Type B pancreatic cell (in vitro differentiated cells): ENCODE results near the gene CDH20. TPM values are rescaled to one million over a fixed set of nuclear protein-coding genes. Genes with fewer than 3 reads are reported as not detected.

Experiments
- DNase-seq: peaks from one replicate; pipeline ENCODE4 v3.0.0; 2021; ENCODE audit warnings: mixed read lengths; ENCODE audit not compliant: unreplicated experiment; ENCODE audit errors: extremely low spot score
- H3K27ac Mint-ChIP-seq: 2 replicates; pipeline ENCODE4 v1.8.0; 2021; ENCODE audit warnings: mild to moderate bottlenecking, mixed read lengths
- H3K27me3 Mint-ChIP-seq: 2 replicates; pipeline ENCODE4 v1.8.0; 2021; ENCODE audit warnings: mixed read lengths
- H3K36me3 Mint-ChIP-seq: 2 replicates; pipeline ENCODE4 v1.8.0; 2021; ENCODE audit warnings: mixed read lengths
- H3K4me1 Mint-ChIP-seq: one replicate; pipeline ENCODE4 v1.8.0; 2021; ENCODE audit warnings: mixed read lengths; ENCODE audit not compliant: unreplicated experiment
- H3K4me3 Mint-ChIP-seq: 2 replicates; pipeline ENCODE4 v1.8.0; 2021; ENCODE audit warnings: mild to moderate bottlenecking, mixed read lengths
- H3K9me3 Mint-ChIP-seq: 2 replicates; pipeline ENCODE4 v1.8.0; 2021; ENCODE audit warnings: mixed read lengths
- CTCF ChIP-seq: fragments of 200-600 bp; sonication (generic); conservative IDR thresholded peaks from 2 replicates; pipeline ENCODE4 v1.5.0; 2021; ENCODE audit warnings: antibody characterized with exemption, mild to moderate bottlenecking
- total RNA-seq: library from RNA; stranded (reverse); gene quantifications from 2 replicates; pipeline ENCODE4 v1.2.1, GENCODE V29; 2021; ENCODE audit warnings: low replicate concordance

The CDH20 gene
- total RNA-seq, 1 donor from 2014 or later = 1.6 TPM

GRCh38 chr18:61597316-61597715 lies 264.1 kb downstream of the CDH20 start:
- no peak overlapping the region for H3K27ac Mint-ChIP-seq
- no peak overlapping the region for H3K4me3 Mint-ChIP-seq
- H3K9me3 Mint-ChIP-seq = peaks cover 12% of the 10 kb centered on the region
- H3K27me3 Mint-ChIP-seq = peaks cover 8% of the 10 kb centered on the region
- no peak for TF ChIP-seq CTCF
- H3K4me1 Mint-ChIP-seq = peaks cover 15% of the 10 kb centered on the region
- no peak for DNase-seq
- H3K36me3 Mint-ChIP-seq = no peaks in the 10 kb centered on the region

GRCh38 chr18:61600422-61600821 lies 267.2 kb downstream of the CDH20 start:
- H3K27me3 Mint-ChIP-seq = peaks cover 12% of the 10 kb centered on the region
- no peak for DNase-seq
- H3K9me3 Mint-ChIP-seq = peaks cover 8% of the 10 kb centered on the region
- no peak overlapping the region for H3K27ac Mint-ChIP-seq
- TF ChIP-seq CTCF = no peak
- H3K4me1 Mint-ChIP-seq = peaks cover 19% of the 10 kb centered on the region
- no peaks in the 10 kb centered on the region for H3K36me3 Mint-ChIP-seq
- H3K4me3 Mint-ChIP-seq = no peak overlapping the region

GRCh38 chr18:61602836-61603235 lies 269.6 kb downstream of the CDH20 start:
- Mint-ChIP-seq H3K27me3 (peaks cover 22% of the 10 kb centered on the region), H3K4me1 (peaks cover 20% of the 10 kb centered on the region), H3K4me3 (no peak overlapping the region), H3K27ac (no peak overlapping the region), H3K9me3 (peaks cover 8% of the 10 kb centered on the region), H3K36me3 (no peaks in the 10 kb centered on the region)
- TF ChIP-seq CTCF = no peak
- DNase-seq = no peak
